Right renal pelvis (tissue), 4 donors: Measurements from ENCODE around the gene DHRS4. TPM values are rescaled to one million over a fixed set of nuclear protein-coding genes. Genes with fewer than 3 reads are reported as not detected.
A peak's percentile ranks its signal among the peaks of the same experiment; 100 is the strongest.
"Not testable (repeated sequence)": the region's sequence is repeated elsewhere in the genome, so short reads cannot be mapped to it uniquely, and the experiment has no call there.

Source experiments
- DNase-seq, 4 donors: peaks; one replicate each; pipeline ENCODE4 v3.0.0-alpha.2; 2013; ENCODE audit warnings: low read depth in 4 of 4, low spot score in 3 of 4, missing footprints in 1 of 4
- polyA plus RNA-seq, 4 donors: library from polyadenylated mRNA; unstranded; fragments of 120-200 nt; gene quantifications; one replicate each; pipeline ENCODE4 v1.2.1, GENCODE V29; 2013; ENCODE audit not compliant: insufficient read length in 4 of 4

DHRS4 gene
- polyA plus RNA-seq, 4 donors = 39.2 to 64.1 (median 45.3) TPM

DNA sequence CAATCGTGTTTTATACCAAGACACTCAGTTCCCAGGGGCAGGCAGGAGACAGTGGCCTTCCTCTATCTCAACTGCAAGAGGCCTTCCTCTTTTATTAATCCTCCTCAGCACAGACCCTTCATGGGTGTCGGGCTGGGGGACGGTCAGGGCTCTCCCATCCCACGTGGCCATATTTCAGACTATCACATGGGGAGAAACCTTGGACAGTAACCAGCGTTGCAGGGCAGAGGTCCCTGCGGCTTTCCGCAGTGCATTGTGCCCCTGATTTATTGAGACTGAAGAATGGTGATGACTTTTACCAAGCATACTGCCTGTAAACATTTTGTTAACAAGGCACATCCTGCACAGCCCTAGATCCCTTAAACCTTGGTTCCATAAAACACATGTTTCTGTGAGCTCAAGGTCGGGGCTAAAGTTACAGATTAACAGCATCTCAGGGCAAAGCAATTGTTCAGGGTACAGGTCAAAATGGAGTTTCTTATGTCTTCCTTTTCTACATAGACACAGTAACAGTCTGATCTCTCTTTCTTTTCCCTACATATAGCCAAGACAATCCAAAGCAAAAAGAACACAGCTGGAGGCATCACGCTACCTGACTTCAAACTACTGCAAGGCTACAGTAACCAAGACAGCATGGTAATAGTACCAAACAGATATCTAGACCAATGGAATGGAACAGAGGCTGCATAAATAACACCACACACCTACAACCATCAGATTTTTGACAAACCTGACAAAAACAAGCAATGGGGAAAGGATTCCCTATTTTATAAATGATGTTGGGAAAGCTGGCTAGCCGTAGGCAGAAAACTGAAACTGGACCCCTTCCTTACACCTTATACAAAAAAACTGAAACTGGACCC lies 28.6 kb downstream of the DHRS4 start:
- DNase-seq = not testable (repeated sequence)

DNA sequence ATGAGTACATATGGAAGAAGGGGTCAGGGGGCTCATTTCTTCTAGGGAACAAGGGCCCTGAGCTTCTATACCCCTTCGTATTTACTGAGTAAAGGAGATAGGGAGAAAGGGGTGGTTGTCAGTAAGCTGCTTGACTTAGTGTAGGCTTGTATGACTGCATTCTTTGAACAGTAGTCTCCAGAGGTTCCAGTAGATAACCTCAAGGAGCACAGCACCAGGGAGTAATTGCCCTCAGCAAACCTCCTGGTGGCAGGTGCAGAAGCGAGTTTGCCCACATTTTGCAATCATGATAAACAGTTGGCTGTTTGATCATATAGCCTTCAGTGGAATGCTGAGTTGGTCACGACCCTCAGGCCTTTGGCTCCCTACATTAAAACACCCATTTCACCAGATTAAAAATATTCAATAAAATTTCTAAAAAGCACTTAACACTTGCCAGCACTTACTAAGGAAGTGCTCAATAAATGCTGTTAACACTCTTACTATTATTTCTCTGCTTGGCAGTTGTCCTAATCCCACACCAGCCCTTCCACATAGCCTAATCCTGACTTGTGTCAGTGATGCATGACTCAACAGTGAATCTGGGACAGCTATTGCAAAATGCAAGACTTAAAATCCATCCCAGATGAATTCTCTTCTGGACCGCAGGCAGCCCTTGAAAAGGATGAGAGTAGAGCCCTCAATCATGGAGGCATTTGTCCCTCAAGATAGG lies 31.5 kb downstream of the DHRS4 start:
- DNase-seq = no peak

DNA sequence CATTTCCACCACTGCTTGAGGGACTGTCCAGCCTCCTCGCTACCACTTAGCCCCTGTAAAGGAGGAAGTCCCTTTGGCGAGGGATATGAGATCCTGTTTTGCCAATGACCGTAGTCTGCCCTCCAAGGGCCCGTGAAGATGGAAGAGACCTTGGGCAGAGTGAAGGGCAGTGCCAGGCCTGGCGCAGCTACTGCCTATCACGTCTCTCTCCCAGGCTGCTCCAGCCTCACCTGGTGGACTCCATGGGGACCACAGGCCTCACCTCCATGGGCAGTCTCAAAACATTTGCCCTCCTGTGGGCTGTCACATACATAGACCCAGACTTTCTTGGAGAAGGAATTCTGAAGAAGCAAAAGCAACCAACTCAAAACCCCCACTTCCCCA lies 34.6 kb downstream of the DHRS4 start:
- not testable (repeated sequence) for DNase-seq

DNA sequence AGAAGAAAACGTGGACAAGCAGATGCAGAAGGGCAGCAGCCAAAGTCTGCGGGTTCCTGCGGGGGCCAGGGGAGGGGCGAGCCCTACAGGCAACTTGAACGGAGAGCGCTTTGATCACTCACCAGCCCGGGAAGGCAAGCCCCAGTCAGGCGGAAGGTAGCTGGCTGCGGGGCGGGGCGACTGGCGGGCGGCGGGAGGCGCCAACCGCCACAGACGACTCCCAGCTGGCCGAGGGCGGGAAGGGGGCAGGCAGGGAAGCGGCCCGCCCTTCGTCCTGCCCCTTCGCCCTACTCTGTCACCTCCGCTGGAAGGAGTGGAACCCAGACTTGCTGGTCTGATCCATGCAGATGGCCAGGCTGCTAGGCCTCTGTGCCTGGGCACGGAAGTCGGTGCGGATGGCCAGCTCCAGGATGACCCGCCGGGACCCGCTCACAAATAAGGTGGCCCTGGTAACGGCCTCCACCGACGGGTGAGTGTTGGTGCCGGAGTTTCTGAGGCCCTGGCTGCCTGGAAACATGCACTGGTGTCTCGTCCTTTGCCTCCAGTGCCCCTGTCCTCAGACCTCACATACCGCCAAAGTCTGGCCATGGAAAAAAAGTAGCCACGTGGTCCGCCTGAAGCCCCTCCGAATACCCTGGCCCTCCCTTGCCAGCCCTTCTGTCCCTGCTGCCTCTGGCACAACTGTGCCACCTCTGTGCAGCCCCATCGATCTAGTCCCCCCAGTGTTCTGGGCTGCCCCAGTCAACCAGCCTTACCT lies 35.2 kb downstream of the DHRS4 start, which contains the start of gene DHRS4L2:
DHRS4L2 (plus strand) TSS at position 323 of the 757 bp plus-strand sequence; CDS start at position 342, 19 bp downstream.
- DNase-seq = peak; percentile 33 to 63 (median 44)

DNA sequence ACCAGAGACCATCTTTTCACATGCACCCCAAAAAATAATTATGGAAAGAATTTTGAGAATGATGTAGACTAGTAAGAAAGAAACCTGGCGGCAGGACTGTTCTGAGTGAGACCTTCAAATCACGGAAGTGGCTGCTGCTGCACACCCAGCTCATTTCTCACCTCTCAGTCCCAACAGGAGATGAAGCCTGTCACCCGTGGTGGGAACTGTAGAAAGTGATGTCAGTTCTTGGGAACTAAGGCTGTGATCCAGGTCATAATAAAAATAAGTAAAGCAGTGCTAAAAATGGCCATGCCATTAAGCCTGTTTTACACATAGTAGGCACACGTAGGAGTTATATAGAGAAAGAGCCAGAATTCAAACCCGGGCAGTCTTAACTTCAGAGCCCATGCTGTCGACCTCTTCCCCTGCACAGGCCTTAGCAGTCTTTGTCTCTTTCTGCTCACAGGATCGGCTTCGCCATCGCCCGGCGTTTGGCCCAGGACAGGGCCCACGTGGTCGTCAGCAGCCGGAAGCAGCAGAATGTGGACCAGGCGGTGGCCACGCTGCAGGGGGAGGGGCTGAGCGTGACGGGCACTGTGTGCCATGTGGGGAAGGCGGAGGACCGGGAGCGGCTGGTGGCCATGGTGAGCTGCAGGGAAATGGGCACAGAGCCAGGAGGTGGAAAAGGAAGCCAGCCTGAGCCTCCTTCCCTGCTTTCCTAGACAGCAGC lies 36.3 kb downstream of the DHRS4 start:
- not testable (repeated sequence) for DNase-seq

DNA sequence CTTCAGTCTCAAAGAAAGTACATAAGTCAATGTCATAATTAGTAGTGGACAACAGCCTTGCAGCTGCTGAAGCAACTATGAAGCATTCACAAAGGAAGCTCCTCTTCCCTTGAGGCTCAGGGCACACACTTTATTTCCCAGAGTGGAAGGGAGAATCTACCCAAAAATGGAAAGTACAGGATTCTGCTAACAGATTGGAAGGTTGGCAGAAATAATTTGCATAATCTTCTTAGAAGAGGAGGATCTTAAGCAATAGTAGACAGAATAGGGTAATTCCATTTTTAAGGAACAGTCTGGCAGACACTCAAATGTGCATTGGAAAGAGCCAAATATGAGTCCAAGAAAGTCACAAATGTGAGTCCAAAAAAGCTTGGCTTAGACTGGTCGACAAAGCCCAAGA lies 37.4 kb downstream of the DHRS4 start:
- not testable (repeated sequence) for DNase-seq

DNA sequence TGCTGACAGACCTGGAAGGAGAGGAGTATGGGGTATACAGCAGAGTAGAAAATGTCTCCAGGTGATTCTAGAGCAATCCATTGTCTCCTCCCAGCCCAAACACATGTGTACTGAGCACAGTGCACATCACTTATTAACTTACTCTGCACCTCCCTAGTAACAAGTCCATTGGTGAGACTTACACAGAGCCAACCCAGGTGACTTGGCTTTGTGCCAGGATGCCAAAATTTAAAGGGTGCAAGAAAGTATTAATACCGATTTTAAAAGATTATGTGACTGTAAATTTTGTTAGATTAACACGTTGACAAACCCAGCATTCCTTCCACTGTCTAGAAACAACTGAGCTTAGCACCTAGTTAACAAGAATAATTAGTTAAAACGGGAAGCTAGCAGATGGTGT lies 39.5 kb downstream of the DHRS4 start:
- DNase-seq = not testable (repeated sequence)

DNA sequence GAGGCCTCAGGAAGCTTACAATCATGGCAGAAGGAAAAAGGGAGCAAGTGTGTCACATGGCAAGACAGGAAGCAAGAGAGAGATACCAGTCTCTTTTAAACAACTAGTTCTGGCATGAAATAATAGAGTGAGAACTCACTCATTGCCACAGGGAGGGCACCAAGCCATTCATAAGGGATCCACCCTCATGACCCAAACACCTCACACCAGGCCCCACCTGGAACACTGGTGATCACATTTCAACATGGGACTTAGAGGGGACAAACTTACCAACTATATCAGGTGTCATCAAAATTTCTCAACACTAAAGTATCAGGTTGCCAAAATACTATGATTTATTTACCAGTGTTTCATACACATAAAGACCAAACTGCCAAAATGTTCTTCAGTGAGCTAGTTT lies 42.4 kb downstream of the DHRS4 start:
- DNase-seq = not testable (repeated sequence)

DNA sequence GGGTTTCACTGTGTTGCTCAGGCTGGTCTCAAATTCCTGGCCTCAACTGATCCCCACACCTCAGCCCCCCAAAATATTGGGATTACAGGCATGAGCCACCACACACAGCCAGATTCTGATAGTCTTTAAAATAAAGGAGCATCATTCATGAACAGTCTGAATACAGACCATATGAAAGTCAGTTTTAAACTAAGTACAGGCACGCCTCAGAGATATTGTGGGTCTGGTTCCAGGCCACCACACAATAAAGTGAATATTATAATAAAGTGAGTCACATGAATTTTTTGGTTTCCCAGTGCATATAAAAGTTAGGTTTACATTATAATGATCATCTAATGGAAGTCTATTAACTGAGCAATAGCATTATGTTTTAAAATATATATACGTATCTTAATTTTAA lies 43.3 kb downstream of the DHRS4 start:
- not testable (repeated sequence) for DNase-seq

DNA sequence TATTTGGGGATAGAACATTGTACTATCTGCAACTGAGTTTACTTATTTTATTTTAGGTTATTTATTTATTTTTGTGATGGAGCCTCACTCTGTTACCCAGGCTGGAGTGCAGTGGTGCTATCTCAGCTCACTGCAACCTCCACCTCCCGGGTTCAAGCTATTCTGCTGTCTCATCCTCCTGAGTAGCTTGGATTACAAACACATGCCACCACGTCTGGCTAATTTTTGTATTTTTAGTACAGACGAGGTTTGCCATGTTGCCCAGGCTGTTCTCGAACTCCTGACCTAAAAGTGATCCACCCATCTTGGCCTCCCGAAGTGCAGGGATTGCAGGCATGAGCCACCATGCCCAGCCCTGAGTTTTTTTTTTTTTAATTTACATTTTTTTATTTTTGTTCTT lies 46.1 kb downstream of the DHRS4 start:
- not testable (repeated sequence) for DNase-seq

DNA sequence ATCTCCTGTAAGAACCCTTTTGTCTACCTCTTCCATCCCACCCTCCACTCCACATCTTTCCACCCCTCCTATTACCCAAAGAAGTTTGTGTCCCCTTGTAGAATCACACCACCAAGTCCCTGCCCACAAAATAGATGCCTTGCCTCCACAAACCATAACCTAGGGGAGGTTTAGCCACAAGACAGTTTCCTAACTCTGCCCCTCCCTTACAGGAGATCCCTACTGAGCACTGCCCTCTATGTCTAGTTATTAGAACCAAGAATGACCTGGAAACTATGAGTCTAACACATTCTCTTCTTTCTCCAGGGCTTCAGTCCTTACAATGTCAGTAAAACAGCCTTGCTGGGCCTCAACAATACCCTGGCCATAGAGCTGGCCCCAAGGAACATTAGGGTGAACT lies 47.5 kb downstream of the DHRS4 start:
- DNase-seq = not testable (repeated sequence)

DNA sequence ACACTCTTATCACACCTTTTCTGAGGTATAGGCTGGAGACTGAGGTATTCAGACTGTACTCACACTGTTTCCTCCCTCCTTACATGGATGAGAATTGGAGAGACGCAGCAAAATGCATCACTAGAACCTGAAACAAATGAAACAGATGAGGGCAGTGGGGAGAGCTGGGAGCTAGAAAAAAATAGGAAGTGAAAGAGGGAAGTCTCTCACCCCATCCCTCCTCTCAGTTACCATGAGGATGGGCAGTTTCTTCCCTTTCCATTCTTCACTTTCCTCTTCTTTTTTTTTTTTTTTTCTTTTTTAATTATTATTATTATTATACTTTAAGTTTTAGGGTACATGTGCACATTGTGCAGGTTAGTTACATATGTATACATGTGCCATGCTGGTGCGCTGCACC lies 48.1 kb downstream of the DHRS4 start:
- not testable (repeated sequence) for DNase-seq

DNA sequence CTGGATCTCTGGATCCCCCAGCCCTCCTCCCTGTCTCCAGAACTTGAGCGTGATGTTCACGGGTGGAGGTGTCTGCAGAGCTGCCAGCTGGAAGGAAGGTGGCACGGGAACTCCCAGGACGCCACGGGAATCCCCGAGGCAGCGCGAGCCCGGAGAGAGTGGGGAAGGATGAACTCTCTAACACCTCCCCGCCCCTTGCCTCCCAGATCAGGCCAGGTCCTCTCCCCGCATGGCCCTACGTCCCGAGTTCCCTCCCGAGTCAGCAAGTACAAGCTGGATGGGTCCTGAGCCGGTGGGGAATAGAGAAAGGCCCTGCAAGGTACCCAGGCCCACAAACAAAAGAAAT lies 52.9 kb downstream of the DHRS4 start:
- DNase-seq = not testable (repeated sequence)

DNA sequence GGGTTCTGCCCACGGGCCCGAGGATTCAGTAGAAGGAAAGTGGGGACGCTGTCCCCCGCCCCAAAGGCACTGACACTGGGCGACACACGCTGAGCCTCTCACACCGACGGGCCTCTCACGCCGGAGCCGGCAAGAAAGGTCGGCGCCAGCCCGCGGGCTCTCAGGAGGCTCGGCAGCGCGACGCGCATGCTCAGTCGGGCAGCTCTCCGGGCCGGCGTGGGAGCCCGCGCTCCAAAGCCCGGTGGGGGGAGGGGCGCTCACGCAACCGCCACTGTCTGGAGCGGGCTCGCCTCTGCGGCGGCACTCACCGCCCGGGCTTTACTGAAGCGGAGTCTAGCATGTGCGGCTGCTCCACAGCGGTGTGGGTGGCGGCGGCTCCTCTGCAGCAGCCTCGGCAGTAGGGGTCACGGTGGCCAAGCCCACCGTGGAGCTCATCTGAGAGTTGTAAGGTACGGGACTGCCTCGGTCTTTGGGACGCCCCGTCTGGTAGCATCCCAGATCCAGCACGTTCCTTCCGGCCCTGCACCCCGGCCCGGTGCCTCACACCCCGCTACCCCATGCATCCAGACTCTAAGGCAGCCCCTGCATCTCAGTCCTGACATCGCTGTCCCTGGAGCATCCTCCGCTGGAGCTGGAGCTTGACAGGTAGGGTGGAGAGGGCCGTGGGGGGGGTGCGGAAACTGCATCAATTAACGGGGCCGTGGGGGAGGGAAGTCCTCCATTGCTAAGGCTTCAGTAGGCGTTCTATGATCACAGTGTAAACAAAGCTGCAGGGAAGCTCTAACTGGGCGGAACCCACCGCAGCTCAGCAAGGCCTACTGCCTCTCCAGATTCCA lies 53.5 kb downstream of the DHRS4 start:
- not testable (repeated sequence) for DNase-seq

DNA sequence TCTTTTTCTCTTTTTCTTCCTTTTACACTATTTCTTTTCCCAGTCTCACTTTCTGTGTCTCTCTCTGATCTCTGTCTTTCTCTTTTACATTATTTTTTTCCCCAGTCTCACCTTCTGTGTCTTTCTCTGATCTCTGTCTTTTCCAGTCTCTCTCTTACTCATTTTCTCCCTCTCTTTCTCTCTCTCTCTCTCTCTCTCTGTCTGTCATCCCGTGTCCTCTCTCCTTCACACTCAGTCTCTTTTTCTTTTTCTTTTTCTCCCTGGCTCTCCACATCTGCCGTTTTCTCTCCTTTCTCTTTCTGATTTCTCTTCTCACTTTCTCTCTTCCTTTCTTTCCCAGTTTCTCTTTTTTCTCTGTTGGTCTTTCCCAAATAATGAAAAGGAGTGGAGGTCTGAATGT lies 57.5 kb downstream of the DHRS4 start:
- no peak for DNase-seq

DNA sequence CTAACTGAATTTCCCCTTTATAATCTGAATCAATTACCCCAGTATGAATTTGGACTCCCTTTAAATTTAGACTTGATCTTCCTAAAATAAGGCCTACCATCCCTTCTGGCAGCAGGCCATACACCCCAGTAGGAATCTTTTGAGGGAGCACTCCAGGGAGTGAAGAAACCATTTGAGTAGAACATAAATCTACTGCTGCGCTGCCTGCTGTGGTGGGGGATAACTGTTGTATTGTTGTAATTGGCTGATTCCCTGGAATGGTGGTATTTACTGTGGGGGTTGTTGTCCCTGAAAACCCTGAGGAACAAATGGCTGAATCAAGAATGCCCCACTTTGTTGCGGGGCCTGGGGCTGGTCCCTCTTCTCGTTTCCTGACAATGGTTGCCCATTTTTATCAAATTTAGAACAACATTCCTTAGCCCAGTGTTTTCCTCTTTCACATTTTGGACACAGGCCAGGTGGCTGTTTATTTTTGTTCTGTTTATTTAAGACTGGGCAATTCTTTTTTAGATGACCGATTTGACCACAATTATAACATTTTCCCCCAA lies 59.2 kb downstream of the DHRS4 start:
- DNase-seq = not testable (repeated sequence)

DNA sequence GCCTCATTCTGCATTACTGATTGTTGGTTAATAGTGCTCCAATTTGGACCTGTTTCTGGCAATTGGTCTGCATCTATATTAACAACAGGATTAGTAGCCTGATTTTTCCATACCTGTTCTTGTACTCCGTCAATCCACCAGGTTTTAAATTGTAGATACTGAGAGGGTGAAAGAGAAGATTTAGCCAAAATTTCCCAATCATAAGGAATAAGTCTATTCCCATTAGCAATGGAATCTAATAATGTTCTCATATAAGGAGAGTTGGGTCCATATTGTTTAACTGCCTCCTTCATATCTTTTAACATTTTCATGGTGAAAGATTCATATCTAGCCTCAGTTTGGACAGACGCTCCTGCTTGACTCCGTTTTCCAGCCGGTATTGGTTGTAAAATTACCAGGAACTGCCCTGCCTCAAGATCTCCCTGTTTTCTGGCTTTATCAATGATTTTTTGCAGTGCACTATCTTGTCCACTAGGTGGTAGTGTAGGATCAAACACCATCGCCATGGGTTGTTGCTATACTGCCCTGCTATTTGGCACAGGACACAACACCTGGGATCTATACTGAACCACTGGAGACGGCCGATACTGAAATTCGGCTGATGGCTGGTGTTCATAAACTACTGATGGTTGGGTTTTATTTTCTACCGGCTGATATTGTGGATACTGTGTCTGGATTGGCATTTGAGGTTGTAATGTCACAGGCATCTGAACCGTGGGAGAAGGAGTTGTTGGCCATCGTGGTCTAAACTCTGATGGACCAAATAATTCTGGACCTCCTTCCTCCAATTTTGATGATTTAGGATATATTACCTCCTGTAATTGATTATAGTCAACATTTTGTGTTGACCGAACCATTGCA lies 60.3 kb downstream of the DHRS4 start:
- DNase-seq = peak in 2 of 4 donors; percentile 41 to 53

DNA sequence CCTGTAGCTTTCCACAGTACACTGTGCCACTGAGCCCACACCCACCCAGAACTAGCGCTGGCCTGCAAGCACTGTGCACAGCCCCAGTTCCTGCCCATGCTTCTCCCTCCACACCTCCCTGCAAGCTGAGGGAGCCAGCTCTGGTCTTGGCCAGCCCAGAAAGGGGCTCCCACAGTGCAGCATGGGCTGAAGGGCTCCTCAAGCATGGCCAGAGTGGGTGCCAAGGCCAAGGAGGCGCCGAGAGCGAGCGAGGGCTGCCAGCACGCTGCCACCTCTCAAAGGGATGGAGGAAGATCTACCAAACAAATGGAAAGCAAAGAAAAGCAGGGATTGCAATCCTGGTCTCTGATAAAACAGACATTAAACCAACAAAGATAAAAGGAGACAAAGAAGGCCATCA lies 62.2 kb downstream of the DHRS4 start:
- not testable (repeated sequence) for DNase-seq
